Suppressor macrophage (primary cell): ENCODE results near the gene CACNG5.
A peak's percentile ranks its signal among the peaks of the same experiment; 100 is the strongest.

Experiments used
- DNase-seq, 4 experiments: peaks; one replicate each; pipeline ENCODE4 v3.0.0-alpha.2; 2020 to 2022
- total RNA-seq, 17 experiments: gene quantifications; one replicate each; lab custom pipeline; 2026; ENCODE audit warnings: mixed read lengths in 6 of 17, inconsistent platforms in 3 of 17; lab: John Stamatoyannopoulos, UW

The CACNG5 gene
- 0 to 5.0 (median 0) reads per million in 17 experiments for total RNA-seq

GRCh38 chr17:66834919-66835454 lies at the start of gene CACNG5:
Gene CACNG5, plus strand, starts transcription at chr17:66835117. Its CDS starts 42,216 bp downstream, at chr17:66877333.
- DNase-seq = no peak

- DNase-seq = no peak
Measured at GRCh38 chr17:66786107-66786506, 48.8 kb upstream of the CACNG5 start.

- DNase-seq = no peak
Measured at GRCh38 chr17:66787914-66788313, 47.0 kb upstream of the CACNG5 start.

DNA sequence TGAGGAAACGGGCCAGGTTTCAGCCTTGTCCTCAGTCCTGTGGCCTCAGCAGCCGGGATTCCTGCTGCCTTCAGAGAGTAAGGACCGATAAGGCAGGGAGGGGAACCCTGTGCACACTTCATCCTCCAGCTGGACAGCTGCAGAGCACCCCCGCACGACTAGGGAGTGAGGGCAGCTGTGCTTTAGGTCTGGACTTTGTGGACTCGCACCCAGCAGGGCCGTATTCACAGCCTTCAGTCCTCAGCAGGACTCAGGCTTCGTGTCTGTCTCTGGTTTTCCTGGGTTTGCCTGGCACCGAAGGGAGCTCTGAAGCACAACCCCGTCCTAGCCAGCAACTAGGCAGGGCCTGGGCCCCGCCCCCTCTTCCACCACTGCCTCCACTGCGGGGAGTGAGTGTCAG lies 45.8 kb upstream of the CACNG5 start:
- DNase-seq = no peak

DNA sequence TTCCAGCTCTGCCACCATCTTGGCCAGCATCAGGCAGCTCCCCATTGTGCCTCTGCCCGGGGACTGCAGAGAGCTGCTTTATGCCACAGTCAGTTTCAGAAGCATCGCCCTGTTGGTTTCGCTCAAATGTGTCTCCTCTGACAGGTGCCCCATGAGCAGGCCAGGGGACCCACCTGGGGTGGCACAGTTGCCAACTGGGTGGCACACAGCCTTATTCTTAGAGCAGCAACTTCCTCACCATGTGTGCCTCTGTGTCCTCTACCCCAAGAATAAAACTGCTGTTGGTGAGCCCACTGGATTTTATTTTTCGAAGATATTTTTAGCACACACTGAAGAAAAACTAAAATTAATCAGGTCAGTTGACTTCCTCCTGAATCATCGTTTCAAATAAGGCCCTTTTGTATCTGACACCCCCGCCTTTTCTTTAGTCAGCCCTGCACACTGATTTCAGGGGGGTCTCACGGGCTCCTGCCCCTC lies 44.9 kb upstream of the CACNG5 start:
- peak in 2 of 4 experiments; percentile 6 to 24 for DNase-seq

- no peak for DNase-seq
Measured at GRCh38 chr17:66790501-66791061, 44.3 kb upstream of the CACNG5 start.

GRCh38 chr17:66791347-66791746 lies 43.6 kb upstream of the CACNG5 start:
- DNase-seq = peak; percentile 74 to 85 (median 80)

GRCh38 chr17:66793814-66794213 lies 41.1 kb upstream of the CACNG5 start:
- no peak for DNase-seq

GRCh38 chr17:66795486-66795885 lies 39.4 kb upstream of the CACNG5 start:
- no peak for DNase-seq

- peak; percentile 48 to 81 (median 72) for DNase-seq
Measured at GRCh38 chr17:66799849-66800537, 34.9 kb upstream of the CACNG5 start.

GRCh38 chr17:66803474-66803951 lies 31.4 kb upstream of the CACNG5 start:
- no peak for DNase-seq

- no peak for DNase-seq
Measured at GRCh38 chr17:66805567-66805966, 29.4 kb upstream of the CACNG5 start.

- DNase-seq = no peak
Measured at GRCh38 chr17:66807182-66807581, 27.7 kb upstream of the CACNG5 start.

DNA sequence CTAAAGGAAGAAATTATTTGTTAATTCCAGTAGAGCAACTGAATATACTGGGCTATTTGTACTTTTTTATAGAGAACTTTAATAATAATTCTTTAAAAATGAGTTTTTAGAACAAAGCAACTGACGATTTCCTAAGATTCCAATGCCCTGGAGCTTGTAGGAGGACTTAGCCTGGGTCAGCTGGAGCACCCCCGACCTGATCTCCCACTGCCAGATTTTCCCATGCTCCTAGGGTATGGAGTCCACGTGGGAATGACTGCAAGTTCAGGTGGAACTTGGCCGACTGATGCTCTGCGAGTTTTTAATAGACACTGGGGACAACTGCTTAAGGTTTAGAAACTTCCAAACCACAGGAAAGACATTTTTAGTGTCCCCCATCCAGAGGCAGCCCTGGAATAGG lies 25.5 kb upstream of the CACNG5 start:
- no peak for DNase-seq

DNA sequence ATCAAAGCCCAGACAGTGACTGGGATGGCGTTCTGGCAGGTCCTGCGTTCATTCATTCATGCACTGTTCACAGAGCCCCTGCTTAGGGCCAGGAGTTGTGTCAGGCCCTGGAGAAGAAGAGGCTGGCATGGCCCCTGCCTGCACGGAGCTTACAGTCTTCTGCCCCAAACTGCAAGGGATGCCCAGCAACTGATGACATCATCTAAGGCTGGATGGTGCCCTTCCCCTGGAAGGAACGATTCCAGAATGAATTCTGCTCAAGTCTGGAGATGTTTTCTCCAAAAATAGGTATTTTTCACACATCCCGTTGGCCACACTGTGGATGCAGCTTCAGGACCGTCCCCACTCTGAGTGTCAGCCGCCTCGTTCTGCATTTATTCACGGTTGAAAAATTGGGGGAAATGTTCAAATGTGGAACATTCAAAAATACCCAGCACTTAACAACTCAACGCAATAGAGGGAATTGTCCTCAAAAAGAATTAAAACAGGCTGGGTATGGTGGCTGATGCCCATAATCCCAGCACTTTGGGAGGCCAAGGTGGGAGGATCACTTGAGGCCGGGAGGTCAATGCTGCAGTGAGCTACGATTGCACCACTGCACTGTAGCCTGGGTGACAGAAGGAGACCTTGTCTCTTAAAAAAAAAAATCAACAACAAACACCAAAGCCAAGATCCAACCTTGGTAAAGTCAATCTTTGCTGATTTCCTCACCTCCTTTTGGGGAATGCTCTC lies 23.8 kb upstream of the CACNG5 start:
- no peak for DNase-seq

GRCh38 chr17:66811683-66812054 lies 23.2 kb upstream of the CACNG5 start:
- DNase-seq = no peak

GRCh38 chr17:66812571-66812970 lies 22.3 kb upstream of the CACNG5 start:
- DNase-seq = no peak

DNA sequence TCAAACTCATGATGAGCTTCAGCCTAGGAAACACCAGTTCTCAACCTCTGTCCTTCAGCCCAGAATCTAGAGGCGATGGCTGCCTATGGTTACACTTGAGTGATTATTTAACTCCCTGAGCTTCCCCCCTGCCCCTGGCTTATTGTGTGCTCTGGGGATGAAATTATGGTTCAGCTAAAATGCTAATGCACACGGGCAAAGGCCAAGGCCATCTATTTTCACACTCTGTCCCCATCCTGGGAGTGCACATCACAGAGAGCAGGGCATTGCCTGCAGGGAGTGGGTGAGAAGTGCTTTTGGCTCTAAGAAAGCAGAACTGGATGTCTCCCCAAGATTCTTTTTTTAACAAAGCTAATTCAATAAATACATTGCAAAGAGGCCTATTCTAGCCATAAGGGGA lies 21.6 kb upstream of the CACNG5 start:
- DNase-seq = no peak

DNA sequence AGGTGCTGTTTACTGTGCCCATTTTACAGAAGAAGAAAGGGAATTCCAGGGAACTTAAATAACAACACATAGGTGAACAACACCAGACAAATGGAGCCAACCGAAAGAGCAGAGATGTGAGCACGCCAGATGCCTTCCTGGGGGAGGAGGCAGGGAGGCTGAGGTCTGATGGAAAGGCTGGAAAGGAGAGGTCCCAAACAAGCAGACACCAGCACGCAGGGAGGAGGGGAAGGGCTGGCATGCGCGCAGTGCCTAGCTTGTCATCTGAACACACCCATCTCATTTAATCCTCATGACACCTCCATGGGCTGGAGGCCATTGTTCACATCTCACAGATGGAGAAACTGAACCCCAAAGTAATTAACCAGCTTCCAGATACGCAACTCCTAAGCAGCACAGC lies 20.9 kb upstream of the CACNG5 start:
- no peak for DNase-seq

GRCh38 chr17:66814570-66814969 lies 20.3 kb upstream of the CACNG5 start:
- DNase-seq = no peak

- no peak for DNase-seq
Measured at GRCh38 chr17:66817750-66818149, 17.2 kb upstream of the CACNG5 start.

DNA sequence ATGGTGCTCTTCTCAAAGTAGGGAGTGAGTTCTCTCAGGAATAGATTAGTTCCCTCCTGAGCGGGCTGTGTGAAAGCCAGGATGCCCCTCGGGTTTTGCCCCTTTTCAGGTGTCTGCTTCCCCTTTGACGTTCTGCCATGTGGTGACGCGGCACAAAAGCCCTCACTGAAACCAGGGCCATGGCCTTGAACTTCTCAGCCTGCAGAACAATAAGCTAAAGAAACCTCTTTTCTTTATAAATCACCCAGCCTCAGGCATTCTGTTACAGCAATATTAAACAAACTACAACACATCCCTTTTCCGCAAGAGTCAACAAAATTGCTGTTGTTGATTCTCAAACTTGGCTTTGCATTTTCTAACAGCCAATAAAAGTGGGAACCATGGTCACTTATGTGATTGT lies 15.5 kb upstream of the CACNG5 start:
- no peak for DNase-seq

DNA sequence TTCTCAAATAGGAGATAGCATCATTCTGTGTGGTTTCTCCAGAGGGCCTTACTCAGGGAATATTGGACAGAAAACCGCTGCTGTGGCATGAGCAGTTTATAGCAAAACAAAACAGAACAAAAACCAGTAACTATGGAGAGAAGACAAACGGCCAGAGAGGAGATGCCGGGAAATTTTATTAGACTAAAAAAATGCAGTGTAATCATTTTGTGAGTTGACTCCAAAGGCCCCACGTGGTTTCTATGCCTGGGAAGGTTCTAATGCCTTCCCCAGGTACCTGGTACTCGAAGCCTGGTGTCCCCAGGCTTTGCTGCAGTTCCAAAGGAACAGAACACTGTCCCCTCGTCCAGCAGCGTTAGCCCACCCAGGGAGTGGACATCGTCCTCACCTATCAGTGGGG lies 12.9 kb upstream of the CACNG5 start:
- DNase-seq = no peak
